Measurements from ENCODE around the gene BPTF.

The BPTF gene

GRCh38 chr17:67998466-67998865 lies 173.2 kb downstream of the BPTF start:
- H3K14ac ChIP-seq (ENCODE audit: low read length in 2 of 2), result no peak overlapping the region
- WGBS, result 71% methylated on average over 2 of the region's 2 CpGs
- no peak overlapping the region for H2AFZ ChIP-seq (ENCODE audit: low read depth, low read length)
- H2BK5ac ChIP-seq (ENCODE audit: low read depth, low read length, poor library complexity, severe bottlenecking), result no peak overlapping the region
- H3K4ac ChIP-seq (ENCODE audit: low read depth in 1 of 2, low read length in 2 of 2), result no peak overlapping the region
- no peak overlapping the region for H2AK5ac ChIP-seq (ENCODE audit: low read length, severe bottlenecking)
- no peaks in the 10 kb centered on the region for H3K36me3 ChIP-seq (ENCODE audit: control insufficient read depth in 1 of 2, insufficient read depth in 2 of 2, low read depth in 1 of 2, low read length in 2 of 2)
- H3K9ac ChIP-seq (ENCODE audit: low read length), result no peak overlapping the region
- H4K8ac ChIP-seq (ENCODE audit: low read length), result no peak overlapping the region
- no peaks in the 10 kb centered on the region for H3K9me3 ChIP-seq (ENCODE audit: control insufficient read depth, low read length)
- no peak overlapping the region for H4K91ac ChIP-seq (ENCODE audit: low read length)
- H3K18ac ChIP-seq (ENCODE audit: low read depth in 1 of 2, low read length in 2 of 2), result no peak overlapping the region
- H3K4me3 ChIP-seq (ENCODE audit: insufficient read depth in 1 of 2, low read depth in 1 of 2, low read length in 2 of 2), result no peak overlapping the region
- H2BK12ac ChIP-seq (ENCODE audit: low read length in 2 of 2), result no peak overlapping the region
- DNase-seq, result peak; percentile 59
- no peak overlapping the region for H2BK120ac ChIP-seq (ENCODE audit: low read depth, low read length)
- no peak overlapping the region for H3K27ac ChIP-seq (ENCODE audit: low read length, poor library complexity, severe bottlenecking)
- no peaks in the 10 kb centered on the region for H3K27me3 ChIP-seq (ENCODE audit: control insufficient read depth in 1 of 2, insufficient read depth in 1 of 2, low read length in 2 of 2)
- H3K4me2 ChIP-seq (ENCODE audit: low read length, poor library complexity, severe bottlenecking), result no peak overlapping the region
- no peaks in the 10 kb centered on the region for H3K79me1 ChIP-seq (replicated peaks; ENCODE audit: low read length, poor library complexity, severe bottlenecking)
- H2BK15ac ChIP-seq (ENCODE audit: low read depth, poor library complexity, severe bottlenecking), result no peak overlapping the region
- peaks cover 14% of the 10 kb centered on the region for H3K4me1 ChIP-seq (ENCODE audit: control insufficient read depth, insufficient read depth, low read depth, low read length)
- H3K23ac ChIP-seq (ENCODE audit: low read length in 2 of 2), result no peak overlapping the region

GRCh38 chr17:67999291-67999911 lies 174.1 kb downstream of the BPTF start:
- H3K27ac ChIP-seq (ENCODE audit: low read length, poor library complexity, severe bottlenecking), result no peak overlapping the region
- H4K91ac ChIP-seq (ENCODE audit: low read length), result no peak overlapping the region
- no peaks in the 10 kb centered on the region for H3K9me3 ChIP-seq (ENCODE audit: control insufficient read depth, low read length)
- H4K8ac ChIP-seq (ENCODE audit: low read length), result no peak overlapping the region
- H3K4me3 ChIP-seq (ENCODE audit: insufficient read depth in 1 of 2, low read depth in 1 of 2, low read length in 2 of 2), result no peak overlapping the region
- no peak overlapping the region for H3K23ac ChIP-seq (ENCODE audit: low read length in 2 of 2)
- H3K4ac ChIP-seq (ENCODE audit: low read depth in 1 of 2, low read length in 2 of 2), result no peak overlapping the region
- no peak for DNase-seq
- no peak overlapping the region for H2BK5ac ChIP-seq (ENCODE audit: low read depth, low read length, poor library complexity, severe bottlenecking)
- H3K27me3 ChIP-seq (ENCODE audit: control insufficient read depth in 1 of 2, insufficient read depth in 1 of 2, low read length in 2 of 2), result no peaks in the 10 kb centered on the region
- no peak overlapping the region for H2BK120ac ChIP-seq (ENCODE audit: low read depth, low read length)
- H3K36me3 ChIP-seq (ENCODE audit: control insufficient read depth in 1 of 2, insufficient read depth in 2 of 2, low read depth in 1 of 2, low read length in 2 of 2), result no peaks in the 10 kb centered on the region
- H3K4me1 ChIP-seq (ENCODE audit: control insufficient read depth, insufficient read depth, low read depth, low read length), result peaks cover 10% of the 10 kb centered on the region
- H3K4me2 ChIP-seq (ENCODE audit: low read length, poor library complexity, severe bottlenecking), result no peak overlapping the region
- H2BK12ac ChIP-seq (ENCODE audit: low read length in 2 of 2), result no peak overlapping the region
- no peak overlapping the region for H3K14ac ChIP-seq (ENCODE audit: low read length in 2 of 2)
- H2BK15ac ChIP-seq (ENCODE audit: low read depth, poor library complexity, severe bottlenecking), result no peak overlapping the region
- no peak overlapping the region for H2AFZ ChIP-seq (ENCODE audit: low read depth, low read length)
- 89% methylated on average over 1 of the region's 3 CpGs for WGBS
- H3K18ac ChIP-seq (ENCODE audit: low read depth in 1 of 2, low read length in 2 of 2), result no peak overlapping the region
- H3K9ac ChIP-seq (ENCODE audit: low read length), result no peak overlapping the region
- no peak overlapping the region for H2AK5ac ChIP-seq (ENCODE audit: low read length, severe bottlenecking)
- H3K79me1 ChIP-seq (replicated peaks; ENCODE audit: low read length, poor library complexity, severe bottlenecking), result no peaks in the 10 kb centered on the region

- H3K4ac ChIP-seq (ENCODE audit: low read depth in 1 of 2, low read length in 2 of 2), result no peak overlapping the region
- H3K27me3 ChIP-seq (ENCODE audit: control insufficient read depth in 1 of 2, insufficient read depth in 1 of 2, low read length in 2 of 2), result no peaks in the 10 kb centered on the region
- no peak overlapping the region for H3K9ac ChIP-seq (ENCODE audit: low read length)
- H2BK12ac ChIP-seq (ENCODE audit: low read length in 2 of 2), result no peak overlapping the region
- H2BK15ac ChIP-seq (ENCODE audit: low read depth, poor library complexity, severe bottlenecking), result no peak overlapping the region
- H4K91ac ChIP-seq (ENCODE audit: low read length), result no peak overlapping the region
- no peaks in the 10 kb centered on the region for H3K4me1 ChIP-seq (ENCODE audit: control insufficient read depth, insufficient read depth, low read depth, low read length)
- no peak overlapping the region for H4K8ac ChIP-seq (ENCODE audit: low read length)
- H2BK120ac ChIP-seq (ENCODE audit: low read depth, low read length), result no peak overlapping the region
- H2AFZ ChIP-seq (ENCODE audit: low read depth, low read length), result no peak overlapping the region
- no peaks in the 10 kb centered on the region for H3K9me3 ChIP-seq (ENCODE audit: control insufficient read depth, low read length)
- no peak overlapping the region for H3K18ac ChIP-seq (ENCODE audit: low read depth in 1 of 2, low read length in 2 of 2)
- no peak for DNase-seq
- H2BK5ac ChIP-seq (ENCODE audit: low read depth, low read length, poor library complexity, severe bottlenecking), result no peak overlapping the region
- H3K79me1 ChIP-seq (replicated peaks; ENCODE audit: low read length, poor library complexity, severe bottlenecking), result no peaks in the 10 kb centered on the region
- H3K4me3 ChIP-seq (ENCODE audit: insufficient read depth in 1 of 2, low read depth in 1 of 2, low read length in 2 of 2), result no peak overlapping the region
- no peak overlapping the region for H3K27ac ChIP-seq (ENCODE audit: low read length, poor library complexity, severe bottlenecking)
- no peak overlapping the region for H2AK5ac ChIP-seq (ENCODE audit: low read length, severe bottlenecking)
- H3K23ac ChIP-seq (ENCODE audit: low read length in 2 of 2), result no peak overlapping the region
- H3K4me2 ChIP-seq (ENCODE audit: low read length, poor library complexity, severe bottlenecking), result no peak overlapping the region
- no peaks in the 10 kb centered on the region for H3K36me3 ChIP-seq (ENCODE audit: control insufficient read depth in 1 of 2, insufficient read depth in 2 of 2, low read depth in 1 of 2, low read length in 2 of 2)
- no peak overlapping the region for H3K14ac ChIP-seq (ENCODE audit: low read length in 2 of 2)
- 100% methylated on average over 1 of the region's 3 CpGs for WGBS
Observed at GRCh38 chr17:68004201-68004600, 178.9 kb downstream of the BPTF start.

- H3K27ac ChIP-seq (ENCODE audit: low read length, poor library complexity, severe bottlenecking), result no peak overlapping the region
- no peak overlapping the region for H3K23ac ChIP-seq (ENCODE audit: low read length in 2 of 2)
- no peaks in the 10 kb centered on the region for H3K79me1 ChIP-seq (replicated peaks; ENCODE audit: low read length, poor library complexity, severe bottlenecking)
- H3K9ac ChIP-seq (ENCODE audit: low read length), result no peak overlapping the region
- no peak overlapping the region for H2BK12ac ChIP-seq (ENCODE audit: low read length in 2 of 2)
- H4K91ac ChIP-seq (ENCODE audit: low read length), result no peak overlapping the region
- no peak overlapping the region for H2BK5ac ChIP-seq (ENCODE audit: low read depth, low read length, poor library complexity, severe bottlenecking)
- no peak overlapping the region for H3K14ac ChIP-seq (ENCODE audit: low read length in 2 of 2)
- H4K8ac ChIP-seq (ENCODE audit: low read length), result no peak overlapping the region
- H3K4me2 ChIP-seq (ENCODE audit: low read length, poor library complexity, severe bottlenecking), result no peak overlapping the region
- no peaks in the 10 kb centered on the region for H3K36me3 ChIP-seq (ENCODE audit: control insufficient read depth in 1 of 2, insufficient read depth in 2 of 2, low read depth in 1 of 2, low read length in 2 of 2)
- H3K4me3 ChIP-seq (ENCODE audit: insufficient read depth in 1 of 2, low read depth in 1 of 2, low read length in 2 of 2), result no peak overlapping the region
- no peak for DNase-seq
- no peak overlapping the region for H2AK5ac ChIP-seq (ENCODE audit: low read length, severe bottlenecking)
- no peak overlapping the region for H3K18ac ChIP-seq (ENCODE audit: low read depth in 1 of 2, low read length in 2 of 2)
- no peaks in the 10 kb centered on the region for H3K9me3 ChIP-seq (ENCODE audit: control insufficient read depth, low read length)
- no peak overlapping the region for H2AFZ ChIP-seq (ENCODE audit: low read depth, low read length)
- H2BK120ac ChIP-seq (ENCODE audit: low read depth, low read length), result no peak overlapping the region
- H3K27me3 ChIP-seq (ENCODE audit: control insufficient read depth in 1 of 2, insufficient read depth in 1 of 2, low read length in 2 of 2), result no peaks in the 10 kb centered on the region
- no peaks in the 10 kb centered on the region for H3K4me1 ChIP-seq (ENCODE audit: control insufficient read depth, insufficient read depth, low read depth, low read length)
- H2BK15ac ChIP-seq (ENCODE audit: low read depth, poor library complexity, severe bottlenecking), result no peak overlapping the region
- WGBS, result 100% methylated on average over 5 of the region's 6 CpGs
- no peak overlapping the region for H3K4ac ChIP-seq (ENCODE audit: low read depth in 1 of 2, low read length in 2 of 2)
Observed at GRCh38 chr17:68006797-68007196, 181.5 kb downstream of the BPTF start.

Measured in mesenchymal stem cell (in vitro differentiated cells and primary cell).